MCF 10A (cell line): ENCODE measurements around the gene NDUFA7. TPM values are rescaled to one million over a fixed set of nuclear protein-coding genes. Genes with fewer than 3 reads are reported as not detected.
"Not testable (repeated sequence)": the region's sequence is repeated elsewhere in the genome, so short reads cannot be mapped to it uniquely, and the experiment has no call there.

Source experiments
- BruUV-seq: library from RNA; stranded (reverse); fragments of 400-500 nt; replicated peaks from 2 replicates; lab custom pipeline; 2021; lab: Mats Ljungman, UMichigan
- CTCF ChIA-PET: fragments of 300-600 bp; sonication (Branson Sonifier 250); formaldehyde crosslinking; extraction: SDS; loops from one replicate; lab custom pipeline; 2021; ENCODE audit warnings: antibody characterized with exemption, inconsistent platforms; lab: Yijun Ruan, JAX
- POLR2A ChIA-PET: fragments of 300-600, 350-650 bp; sonication (Branson Sonifier 250); formaldehyde crosslinking; extraction: SDS; loops from one replicate; lab custom pipeline; 2020; ENCODE audit warnings: antibody characterized with exemption, inconsistent platforms; lab: Yijun Ruan, JAX
- DNase-seq: peaks from one replicate; pipeline ENCODE4 v3.0.0-alpha.2; 2018; ENCODE audit not compliant: unreplicated experiment
- H3K27ac Mint-ChIP-seq: one replicate; pipeline ENCODE4 v1.8.0; 2022; ENCODE audit warnings: mild to moderate bottlenecking, low read depth, mixed read lengths; ENCODE audit not compliant: unreplicated experiment
- H3K27me3 Mint-ChIP-seq: one replicate; pipeline ENCODE4 v1.8.0; 2022; ENCODE audit warnings: mixed read lengths; ENCODE audit not compliant: insufficient read depth, unreplicated experiment
- H3K36me3 Mint-ChIP-seq: one replicate; pipeline ENCODE4 v1.8.0; 2022; ENCODE audit warnings: mild to moderate bottlenecking, moderate library complexity, mixed read lengths; ENCODE audit not compliant: insufficient read depth, unreplicated experiment
- H3K4me1 Mint-ChIP-seq: one replicate; pipeline ENCODE4 v1.8.0; 2022; ENCODE audit warnings: mixed read lengths; ENCODE audit not compliant: insufficient read depth, unreplicated experiment
- H3K4me3 Mint-ChIP-seq: one replicate; pipeline ENCODE4 v1.8.0; 2022; ENCODE audit warnings: mild to moderate bottlenecking, moderate library complexity, mixed read lengths; ENCODE audit not compliant: unreplicated experiment
- H3K9me3 Mint-ChIP-seq: one replicate; pipeline ENCODE4 v1.8.0; 2022; ENCODE audit warnings: mixed read lengths; ENCODE audit not compliant: unreplicated experiment
- CTCF ChIP-seq: fragments of 200-600 bp; IDR thresholded peaks from one replicate; pipeline ENCODE4 v1.8.0; 2022; ENCODE audit warnings: antibody characterized with exemption, mild to moderate bottlenecking; ENCODE audit not compliant: unreplicated experiment
- intact Hi-C: fragments of 100-400 bp; cut with micrococcal nuclease; formaldehyde crosslinking; loops from 2 replicates; pipeline ENCODE4 v1.14.1; 2022
- total RNA-seq: library from RNA; stranded (reverse); gene quantifications from 2 replicates; pipeline ENCODE4 v1.2.3, GENCODE V29; 2022

Gene NDUFA7
- total RNA-seq, 1 experiment from 2014 or later = 91.8 TPM

GRCh38 chr19:8269724-8270123 is 51.5 kb downstream of the NDUFA7 start:
- intact Hi-C loops = loop anchor here (10.0 kb wide), 1 partner anchor 805 kb away; no protein-coding TSS in a partner anchor
- no peaks in the 10 kb centered on the region for H3K27me3 Mint-ChIP-seq
- POLR2A ChIA-PET = interaction anchor here (0.6 to 0.7 kb wide), 3 partner anchors 91 to 384 kb away, joined by 3 to 4 read pairs (median 4); no protein-coding TSS in a partner anchor
- no peak for DNase-seq
- H3K27ac Mint-ChIP-seq = no peak overlapping the region
- H3K36me3 Mint-ChIP-seq = no peaks in the 10 kb centered on the region
- peak overlapping the region; percentile 74 for H3K4me3 Mint-ChIP-seq
- H3K9me3 Mint-ChIP-seq = no peaks in the 10 kb centered on the region
- peaks cover 8% of the 10 kb centered on the region for H3K4me1 Mint-ChIP-seq
- CTCF ChIA-PET = interaction anchor here (0.7 to 1.6 kb wide), 6 partner anchors 10 to 62 kb away, joined by 3 to 6 read pairs (median 4); no protein-coding TSS in a partner anchor
- TF ChIP-seq CTCF = no peak
- no TSS peak for BruUV-seq

- Mint-ChIP-seq H3K9me3 (no peaks in the 10 kb centered on the region), H3K27me3 (no peaks in the 10 kb centered on the region), H3K36me3 (no peaks in the 10 kb centered on the region), H3K4me3 (no peak overlapping the region), H3K27ac (no peak overlapping the region), H3K4me1 (peaks cover 8% of the 10 kb centered on the region)
- intact Hi-C loops = loop anchor here (10.0 kb wide), 1 partner anchor 809 kb away; no protein-coding TSS in a partner anchor
- no peak for TF ChIP-seq CTCF
- ChIA-PET CTCF (interaction anchor here (0.7 to 2.0 kb wide), 2 partner anchors 313 to 384 kb away, joined by 3 to 5 read pairs; no protein-coding TSS in a partner anchor), POLR2A (no interaction called here)
- DNase-seq = no peak
- no TSS peak for BruUV-seq
Observed at GRCh38 chr19:8265872-8266271, 55.3 kb downstream of the NDUFA7 start.

- not testable (repeated sequence) for H3K4me1 Mint-ChIP-seq, H3K9me3 Mint-ChIP-seq, DNase-seq, BruUV-seq, H3K27ac Mint-ChIP-seq, H3K36me3 Mint-ChIP-seq, H3K27me3 Mint-ChIP-seq, H3K4me3 Mint-ChIP-seq
- CTCF ChIA-PET = interaction anchor here (0.6 to 1.4 kb wide), 4 partner anchors 11 to 497 kb away, joined by 3 to 8 read pairs (median 4); no protein-coding TSS in a partner anchor
- POLR2A ChIA-PET = interaction anchor here (0.6 to 0.8 kb wide), 2 partner anchors 13 to 26 kb away, joined by 4 read pairs; no protein-coding TSS in a partner anchor
- intact Hi-C loops = loop anchor here (10.0 kb wide), 1 partner anchor 811 kb away; no protein-coding TSS in a partner anchor
Observed at GRCh38 chr19:8264248-8264647, 56.9 kb downstream of the NDUFA7 start.

GRCh38 chr19:8262431-8262830 is 58.7 kb downstream of the NDUFA7 start:
- intact Hi-C loops = loop anchor here (10.0 kb wide), 1 partner anchor 812 kb away; no protein-coding TSS in a partner anchor
- H3K27ac Mint-ChIP-seq = no peak overlapping the region
- no peak for TF ChIP-seq CTCF
- H3K9me3 Mint-ChIP-seq = no peaks in the 10 kb centered on the region
- H3K36me3 Mint-ChIP-seq = no peaks in the 10 kb centered on the region
- ChIA-PET CTCF (no interaction called here), POLR2A (no interaction called here)
- no TSS peak for BruUV-seq
- H3K27me3 Mint-ChIP-seq = no peaks in the 10 kb centered on the region
- H3K4me1 Mint-ChIP-seq = no peaks in the 10 kb centered on the region
- no peak overlapping the region for H3K4me3 Mint-ChIP-seq
- DNase-seq = no peak
